SK-N-SH (cell line): ENCODE measurements around the gene NPFF. TPM values are rescaled to one million over a fixed set of nuclear protein-coding genes. Genes with fewer than 3 reads are reported as not detected.

ENCODE experiments used
- CTCF ChIA-PET: fragments of 300-600, 350-600 bp; formaldehyde crosslinking; extraction: SDS; loops from one replicate; lab custom pipeline; 2021; lab: Yijun Ruan, JAX
- POLR2A ChIA-PET: fragments of 350-600 bp; sonication (Branson Sonifier 250); formaldehyde crosslinking; extraction: SDS; loops from one replicate; lab custom pipeline; 2020; ENCODE audit warnings: antibody characterized with exemption, inconsistent platforms; lab: Yijun Ruan, JAX
- DNase-seq: peaks from one replicate; pipeline ENCODE4 v3.0.0; 2012
- H2AFZ ChIP-seq: fragments of 200-600 bp; sonication (generic); 2 replicates; pipeline ENCODE4 v1.8.1; 2016; ENCODE audit warnings: antibody characterized with exemption, mild to moderate bottlenecking, low read depth
- H3F3A ChIP-seq: fragments of 200-600 bp; sonication (generic); replicated peaks from 2 replicates; pipeline ENCODE3; 2016; ENCODE audit warnings: antibody characterized with exemption, mild to moderate bottlenecking; ENCODE audit not compliant: insufficient read depth
- H3K27ac ChIP-seq, 2 experiments: fragments of 200-500 bp in 1 of 2; fragments of 200-600 bp in 1 of 2; sonication (Bioruptor generic) in 1 of 2; sonication (generic), shearing (Covaris generic) in 1 of 2; 2 replicates each; pipeline versions ENCODE4 v1.5.1 to v1.6.1; 2014 to 2016; ENCODE audit warnings: low read depth in 2 of 2, inconsistent platforms in 1 of 2, low read length in 1 of 2, mild to moderate bottlenecking in 1 of 2, mixed read lengths in 1 of 2
- H3K27me3 ChIP-seq: fragments of 200-600 bp; sonication (generic), shearing (Covaris generic); 2 replicates; pipeline ENCODE4 v1.6.1; 2016; ENCODE audit warnings: mixed run types; ENCODE audit not compliant: insufficient read depth
- H3K36me3 ChIP-seq, 2 experiments: fragments of 200-500 bp in 1 of 2; fragments of 200-600 bp in 1 of 2; sonication (Bioruptor generic) in 1 of 2; sonication (generic) in 1 of 2; replicated peaks in 1 of 2; 2 replicates each; pipeline versions ENCODE3 to v1.5.1; 2014 to 2016; ENCODE audit warnings: low read length in 1 of 2, mild to moderate bottlenecking in 1 of 2; ENCODE audit not compliant: insufficient read depth in 2 of 2, control insufficient read depth in 1 of 2
- H3K4me1 ChIP-seq, 2 experiments: fragments of 200-500 bp in 1 of 2; fragments of 200-600 bp in 1 of 2; sonication (Bioruptor generic) in 1 of 2; sonication (generic), shearing (Covaris generic) in 1 of 2; 2 replicates each; pipeline versions ENCODE4 v1.5.1 to v1.6.1; 2014 to 2016; ENCODE audit warnings: low read depth in 1 of 2, low read length in 1 of 2, mixed run types in 1 of 2; ENCODE audit not compliant: insufficient read depth in 2 of 2, control insufficient read depth in 1 of 2
- H3K4me2 ChIP-seq: fragments of 200-600 bp; sonication (generic), shearing (Covaris generic); 2 replicates; pipeline ENCODE4 v1.6.1; 2017; ENCODE audit warnings: mixed run types
- H3K4me3 ChIP-seq, 2 experiments: fragments of 200-500 bp in 1 of 2; fragments of 200-600 bp in 1 of 2; sonication (Bioruptor generic) in 1 of 2; sonication (generic), shearing (Covaris generic) in 1 of 2; 2 replicates each; pipeline versions ENCODE4 v1.5.1 to v1.8.1; 2014 to 2016; ENCODE audit warnings: low read depth in 2 of 2, inconsistent platforms in 1 of 2, low read length in 1 of 2, mild to moderate bottlenecking in 1 of 2, mixed read lengths in 1 of 2, moderate library complexity in 1 of 2
- H3K79me2 ChIP-seq: fragments of 200-600 bp; sonication (generic); 2 replicates; pipeline ENCODE4 v1.8.1; 2017; ENCODE audit warnings: mild to moderate bottlenecking; ENCODE audit not compliant: insufficient read depth
- H3K9ac ChIP-seq: fragments of 200-600 bp; sonication (generic); 2 replicates; pipeline ENCODE4 v1.6.1; 2017; ENCODE audit warnings: mixed run types
- H3K9me2 ChIP-seq: fragments of 200-600 bp; sonication (generic); 2 replicates; pipeline ENCODE4 v1.6.1; 2017; ENCODE audit warnings: mixed run types
- H3K9me3 ChIP-seq: fragments of 200-600 bp; sonication (generic); 2 replicates; pipeline ENCODE4 v1.6.1; 2017; ENCODE audit warnings: mixed run types, mild to moderate bottlenecking, moderate library complexity
- H4K20me1 ChIP-seq: fragments of 200-600 bp; sonication (generic); 2 replicates; pipeline ENCODE4 v1.6.1; 2017; ENCODE audit warnings: mild to moderate bottlenecking, mixed run types; ENCODE audit not compliant: insufficient read depth
- CTCF ChIP-seq: fragments of 200-600 bp; sonication (generic); IDR thresholded peaks from 2 replicates; pipeline ENCODE4 v1.6.1; 2017; ENCODE audit warnings: antibody characterized with exemption, mild to moderate bottlenecking, moderate library complexity
- EP300 ChIP-seq, 2 experiments: IDR thresholded peaks; 2 replicates each; pipeline versions ENCODE4 v1.4.0 to v1.6.1; 2012; ENCODE audit warnings: borderline replicate concordance in 1 of 2, low read depth in 1 of 2, low read length in 1 of 2
- GATA2 ChIP-seq: sonication (generic); formaldehyde crosslinking; IDR thresholded peaks from 2 replicates; pipeline ENCODE4 v1.5.0; 2020; ENCODE audit warnings: mild to moderate bottlenecking, missing genetic modification reagents
- IRF3 ChIP-seq: fragments of 150-350 bp; IDR thresholded peaks from 2 replicates; pipeline ENCODE4 v1.6.1; 2016; ENCODE audit warnings: mild to moderate bottlenecking, low read depth, low read length
- JUND ChIP-seq: IDR thresholded peaks from 2 replicates; pipeline ENCODE4 v1.4.0; 2012
- MEF2A ChIP-seq: IDR thresholded peaks from 2 replicates; pipeline ENCODE4 v1.4.0; 2012; ENCODE audit warnings: low read depth, borderline replicate concordance
- NRF1 ChIP-seq: IDR thresholded peaks from 2 replicates; pipeline ENCODE4 v1.6.1; 2012; ENCODE audit warnings: low read depth, mild to moderate bottlenecking, low read length
- POLR2AphosphoS5 ChIP-seq: IDR thresholded peaks from 2 replicates; pipeline ENCODE4 v1.6.1; 2012; ENCODE audit warnings: low read depth, low read length
- RAD21 ChIP-seq: IDR thresholded peaks from 2 replicates; pipeline ENCODE4 v1.6.1; 2012; ENCODE audit warnings: mild to moderate bottlenecking, low read length
- RCOR1 ChIP-seq: fragments of 150-350 bp; IDR thresholded peaks from 2 replicates; pipeline ENCODE4 v1.6.1; 2017; ENCODE audit warnings: antibody characterized with exemption, low read length
- SMC3 ChIP-seq: IDR thresholded peaks from 2 replicates; pipeline ENCODE4 v1.6.1; 2012; ENCODE audit warnings: low read depth, low read length, improper control_type of control experiment
- TAF1 ChIP-seq: IDR thresholded peaks from 2 replicates; pipeline ENCODE4 v1.6.1; 2012; ENCODE audit warnings: low read depth, mild to moderate bottlenecking, low read length, moderate library complexity, borderline replicate concordance
- TCF12 ChIP-seq: IDR thresholded peaks from 2 replicates; pipeline ENCODE4 v1.4.0; 2012
- WGBS: methylation state at CpG from one replicate; pipeline ENCODE4 v1.1.6; 2017; ENCODE audit warnings: low lambda C conversion rate; 5-methylcytosine and 5-hydroxymethylcytosine counted together
- polyA plus RNA-seq, 3 experiments: library from polyadenylated mRNA; depleted of rRNA; stranded (reverse); fragments of >200 nt; gene quantifications; 2 replicates each; pipeline ENCODE4 v1.2.3, GENCODE V29; 2012

Gene NPFF
- polyA plus RNA-seq, 1 of the 3 experiments (the other 2 are of a cell fraction): 0.13 TPM

GRCh38 chr12:53479331-53479730 is 28.0 kb downstream of the NPFF start (continued):
- TF ChIP-seq RAD21 (no peak), POLR2AphosphoS5 (no peak), GATA2 (no peak)

GRCh38 chr12:53478865-53479264 is 28.4 kb downstream of the NPFF start:
- Histone ChIP-seq H3K36me3 (peaks cover 89 to 95% of the 10 kb centered on the region in 2 experiments), H4K20me1 (peaks cover 96% of the 10 kb centered on the region), H3K4me1 (peaks cover 0 to 5% of the 10 kb centered on the region in 2 experiments; a peak in 2 of 4 replicates), H3K27me3 (no peaks in the 10 kb centered on the region), H3K9me2 (no peaks in the 10 kb centered on the region), H3F3A (peaks cover 97% of the 10 kb centered on the region), H2AFZ (no peak overlapping the region), H3K27ac (peak overlapping the region; percentile 39 to 46), H3K9me3 (no peaks in the 10 kb centered on the region), H3K9ac (no peak overlapping the region), H3K79me2 (peaks cover 59% of the 10 kb centered on the region), H3K4me2 (no peak overlapping the region), H3K4me3 (no peak overlapping the region)
- CTCF ChIA-PET: interaction anchor here (0.8 to 1.8 kb wide), 5 partner anchors 9 to 154 kb away, joined by 3 to 6 read pairs (median 3); no protein-coding TSS in a partner anchor
- TF ChIP-seq MEF2A (no peak), CTCF (no peak), IRF3 (no peak), EP300 (IDR thresholded peaks at IDR 0.05; ENCODE audit: borderline replicate concordance in 1 of 2, low read depth in 1 of 2, low read length in 1 of 2) (no peak), RCOR1 (no peak), TCF12 (no peak), TAF1 (no peak), JUND (no peak)
- WGBS: 43% methylated on average over 1 of the region's 1 CpG
- no peak for DNase-seq
- POLR2A ChIA-PET: interaction anchor here (0.6 to 0.8 kb wide), 2 partner anchors 8 to 96 kb away, joined by 3 read pairs; no protein-coding TSS in a partner anchor

- CTCF ChIA-PET: interaction anchor here (0.7 to 5.4 kb wide), 28 partner anchors 10 to 204 kb away, joined by 3 to 32 read pairs (median 5); partner anchors contain the start of genes AAAS, MAP3K12, NPFF and TARBP2
- Histone ChIP-seq H3K4me3 (no peak overlapping the region), H3K79me2 (peaks cover 80% of the 10 kb centered on the region), H3K36me3 (peaks cover 87 to 95% of the 10 kb centered on the region in 2 experiments), H3K9me2 (no peaks in the 10 kb centered on the region), H3K4me2 (no peak overlapping the region), H4K20me1 (peaks cover 96% of the 10 kb centered on the region), H2AFZ (no peak overlapping the region), H3K4me1 (peaks cover 2 to 5% of the 10 kb centered on the region in 2 experiments; a peak in 2 of 4 replicates), H3F3A (peaks cover 90% of the 10 kb centered on the region), H3K9me3 (no peaks in the 10 kb centered on the region), H3K27ac (peak overlapping the region; percentile 7 to 21; a peak in 3 of 4 replicates), H3K27me3 (no peaks in the 10 kb centered on the region), H3K9ac (no peak overlapping the region)
- 66% methylated on average over 2 of the region's 2 CpGs for WGBS
- no peak for TF ChIP-seq NRF1
- peak; percentile 34; the same call in 1 of the 2 replicates for TF ChIP-seq RAD21
- peak; percentile 1; the same call in 1 of the 2 replicates for TF ChIP-seq SMC3
- peak; percentile 58 for TF ChIP-seq CTCF
- peak; percentile 67 for DNase-seq
- POLR2A ChIA-PET: interaction anchor here (0.6 to 2.3 kb wide), 7 partner anchors 8 to 125 kb away, joined by 3 to 16 read pairs (median 4); partner anchors contain the start of gene TARBP2
These were observed 30.5 kb downstream of the NPFF start for GRCh38 chr12:53476769-53477209.
